Right renal pelvis (tissue), 4 donors: Measurements from ENCODE around the gene CCER1. TPM values are rescaled to one million over a fixed set of nuclear protein-coding genes. Genes with fewer than 3 reads are reported as not detected.
A peak's percentile ranks its signal among the peaks of the same experiment; 100 is the strongest.

Source experiments
- DNase-seq, 4 donors: peaks; one replicate each; pipeline ENCODE4 v3.0.0-alpha.2; 2013; ENCODE audit warnings: low read depth in 4 of 4, low spot score in 3 of 4, missing footprints in 1 of 4
- polyA plus RNA-seq, 4 donors: library from polyadenylated mRNA; unstranded; fragments of 120-200 nt; gene quantifications; one replicate each; pipeline ENCODE4 v1.2.1, GENCODE V29; 2013; ENCODE audit not compliant: insufficient read length in 4 of 4

The CCER1 gene
- polyA plus RNA-seq, 4 donors = not detected

- DNase-seq = peak in 1 of 4 donors; percentile 20
Observed at GRCh38 chr12:90922145-90922627, 32.8 kb downstream of the CCER1 start.

- no peak for DNase-seq
Observed at GRCh38 chr12:90921536-90921935, 33.4 kb downstream of the CCER1 start.

- DNase-seq = no peak
Observed at GRCh38 chr12:90920222-90920621, 34.8 kb downstream of the CCER1 start.

- no peak for DNase-seq
Observed at GRCh38 chr12:90917431-90917830, 37.5 kb downstream of the CCER1 start.

- DNase-seq = no peak
Observed at GRCh38 chr12:90916516-90916915, 38.5 kb downstream of the CCER1 start.

- DNase-seq = no peak
Observed at GRCh38 chr12:90915353-90915752, 39.6 kb downstream of the CCER1 start.

- DNase-seq = no peak
Observed at GRCh38 chr12:90910958-90911357, 44.0 kb downstream of the CCER1 start.

- peak in 1 of 4 donors; percentile 9 for DNase-seq
Observed at GRCh38 chr12:90909069-90909770, 45.8 kb downstream of the CCER1 start.

- DNase-seq = no peak
Observed at GRCh38 chr12:90908465-90908864, 46.5 kb downstream of the CCER1 start.

- DNase-seq = no peak
Observed at GRCh38 chr12:90905691-90906370, 49.1 kb downstream of the CCER1 start.

GRCh38 chr12:90902596-90902995 is 52.4 kb downstream of the CCER1 start:
- no peak for DNase-seq

Other genes starting within 250 kb of the CCER1 start
- under 1 TPM in 1 of 4 donors, not detected in 3; 0.09 TPM for gene EPYC, start 49.8 kb upstream of the CCER1 start, polyA plus RNA-seq
- gene KERA, start 102.8 kb upstream of the CCER1 start, polyA plus RNA-seq = under 1 TPM in 1 of 4 donors, not detected in 3; 0.05 TPM
- 100 to 1,000 TPM in 2 of 4 donors, 10 to 100 TPM in 2; 48.8 to 135 (median 89.6) TPM for gene LUM, start 156.3 kb upstream of the CCER1 start, polyA plus RNA-seq
- gene DCN, start 227.6 kb upstream of the CCER1 start, polyA plus RNA-seq = 100 to 1,000 TPM; 538 to 737 (median 634) TPM